ENCODE data around the gene MACROH2A1.
"Not testable (repeated sequence)": the region's sequence is repeated elsewhere in the genome, so short reads cannot be mapped to it uniquely, and the experiment has no call there.

Gene MACROH2A1

GRCh38 chr5:135379046-135379654 lies 19.9 kb downstream of the MACROH2A1 start:
- in situ Hi-C loops (cut with MboI; ENCODE audit: low sequenced_read_pairs) = no loop called here

- in situ Hi-C loops (cut with MboI; ENCODE audit: low sequenced_read_pairs) = no loop called here
These were observed 21.0 kb downstream of the MACROH2A1 start for GRCh38 chr5:135377751-135378680.

- in situ Hi-C loops (cut with MboI; ENCODE audit: low sequenced_read_pairs) = no loop called here
These were observed 21.9 kb downstream of the MACROH2A1 start for GRCh38 chr5:135376961-135377624.

- in situ Hi-C loops (cut with MboI; ENCODE audit: low sequenced_read_pairs) = no loop called here
These were observed 23.8 kb downstream of the MACROH2A1 start for GRCh38 chr5:135375040-135375793.

GRCh38 chr5:135373736-135374515 lies 25.1 kb downstream of the MACROH2A1 start:
- in situ Hi-C loops (cut with MboI; ENCODE audit: low sequenced_read_pairs) = no loop called here

GRCh38 chr5:135372654-135373381 lies 26.2 kb downstream of the MACROH2A1 start:
- in situ Hi-C loops (cut with MboI; ENCODE audit: low sequenced_read_pairs) = no loop called here

GRCh38 chr5:135371622-135372232 lies 27.3 kb downstream of the MACROH2A1 start:
- in situ Hi-C loops (cut with MboI; ENCODE audit: low sequenced_read_pairs) = no loop called here

GRCh38 chr5:135369952-135370351 lies 29.1 kb downstream of the MACROH2A1 start:
- in situ Hi-C loops (cut with MboI; ENCODE audit: low sequenced_read_pairs) = no loop called here

GRCh38 chr5:135367554-135367953 lies 31.5 kb downstream of the MACROH2A1 start:
- in situ Hi-C loops (cut with MboI; ENCODE audit: low sequenced_read_pairs) = no loop called here

GRCh38 chr5:135367076-135367475 lies 32.0 kb downstream of the MACROH2A1 start:
- in situ Hi-C loops (cut with MboI; ENCODE audit: low sequenced_read_pairs) = no loop called here

GRCh38 chr5:135365281-135365680 lies 33.8 kb downstream of the MACROH2A1 start:
- in situ Hi-C loops (cut with MboI; ENCODE audit: low sequenced_read_pairs) = no loop called here

GRCh38 chr5:135364421-135365262 lies 34.4 kb downstream of the MACROH2A1 start:
- in situ Hi-C loops (cut with MboI; ENCODE audit: low sequenced_read_pairs) = no loop called here

GRCh38 chr5:135363342-135363741 lies 35.7 kb downstream of the MACROH2A1 start:
- in situ Hi-C loops (cut with MboI; ENCODE audit: low sequenced_read_pairs) = not testable (repeated sequence)

- in situ Hi-C loops (cut with MboI; ENCODE audit: low sequenced_read_pairs) = no loop called here
These were observed 36.9 kb downstream of the MACROH2A1 start for GRCh38 chr5:135362102-135362501.

GRCh38 chr5:135360278-135361274 lies 38.5 kb downstream of the MACROH2A1 start:
- in situ Hi-C loops (cut with MboI; ENCODE audit: low sequenced_read_pairs) = no loop called here

GRCh38 chr5:135359374-135360165 lies 39.5 kb downstream of the MACROH2A1 start:
- in situ Hi-C loops (cut with MboI; ENCODE audit: low sequenced_read_pairs) = no loop called here

All from HL-60/S4 (cell line).